GM12801 (cell line): ENCODE data around the gene GFER.

ENCODE experiments used
- CTCF ChIP-seq: IDR thresholded peaks from one replicate; pipeline ENCODE4 v1.5.1; 2011; ENCODE audit warnings: control low read depth; ENCODE audit not compliant: insufficient read length; ENCODE audit errors: extremely low read depth

Gene GFER

DNA sequence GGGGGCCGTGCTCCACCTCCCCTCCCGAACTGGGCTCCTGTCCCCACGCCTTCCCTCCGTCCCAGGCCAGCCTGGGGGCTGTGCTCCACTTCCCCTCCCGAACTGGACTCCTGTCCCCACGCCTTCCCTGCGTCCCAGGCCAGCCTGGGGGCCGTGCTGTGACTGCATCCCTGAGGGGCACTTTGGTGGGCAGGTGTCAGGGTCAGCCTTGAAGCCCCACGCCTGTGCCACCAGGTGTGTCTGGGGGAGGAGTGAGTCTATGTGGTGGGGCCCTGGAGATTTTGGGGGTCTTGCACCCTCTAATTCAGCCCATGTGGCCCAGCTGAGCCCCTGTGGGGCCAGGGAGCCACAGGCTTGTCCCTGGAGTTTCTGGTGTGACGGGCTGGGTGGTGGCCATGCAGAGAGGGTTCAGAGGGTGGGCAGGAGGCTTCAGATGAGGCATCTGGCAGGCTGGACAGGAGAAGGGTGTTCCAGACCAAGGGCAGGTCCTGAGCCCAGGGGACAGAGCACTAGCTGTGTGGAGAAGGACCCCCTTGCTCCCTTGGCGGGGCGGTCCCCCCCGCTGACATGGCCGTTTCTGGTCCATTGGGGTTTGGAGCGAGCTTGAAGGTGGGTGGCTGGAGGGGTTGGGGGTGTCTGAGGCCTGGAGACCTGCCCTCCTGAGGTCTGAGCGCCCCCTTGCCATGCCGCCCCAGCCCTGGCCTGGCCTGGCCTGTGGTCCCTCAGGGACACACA lies 50.9 kb downstream of the GFER start:
- TF ChIP-seq CTCF, result no peak

DNA sequence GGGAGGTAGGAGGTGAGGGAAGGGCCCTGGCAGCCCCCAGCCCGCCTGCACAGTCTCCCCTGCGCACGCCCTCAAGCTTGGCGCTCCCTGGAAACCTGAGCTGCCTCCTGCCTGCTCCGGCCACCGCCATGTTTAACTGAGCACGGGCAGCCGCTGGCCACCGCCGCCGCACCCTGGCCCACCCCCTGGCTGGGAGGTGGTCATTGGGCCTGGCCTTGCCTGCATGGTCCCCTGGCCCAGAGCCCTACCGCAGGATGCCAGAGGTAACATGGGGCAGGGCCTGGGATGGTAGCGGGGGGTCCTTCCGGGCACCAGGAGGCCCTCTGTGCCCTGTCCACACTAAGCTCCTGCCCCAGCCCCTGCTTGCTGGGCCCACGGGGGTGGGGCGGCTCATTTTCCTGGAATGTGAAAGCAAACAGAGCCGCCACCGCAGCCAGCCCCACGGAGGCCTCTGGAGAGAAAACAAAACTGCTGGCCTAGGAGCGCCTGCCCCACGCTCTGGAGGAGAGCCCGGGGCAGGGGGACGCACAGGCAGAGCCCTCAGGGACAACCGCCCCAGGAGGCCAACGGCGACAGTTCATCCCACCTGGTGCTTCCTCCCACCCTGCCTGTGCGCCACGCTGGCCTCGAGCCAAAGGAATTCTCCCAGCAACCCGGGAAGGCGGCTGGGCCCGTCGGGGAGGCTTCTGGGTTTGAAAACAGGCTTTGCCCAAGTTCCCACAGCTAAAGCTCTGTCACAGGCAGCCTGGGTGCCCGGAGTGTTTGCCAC lies 51.6 kb downstream of the GFER start:
- no peak for TF ChIP-seq CTCF

- TF ChIP-seq CTCF, result no peak
Observed at GRCh38 chr16:2036200-2036966, 52.4 kb downstream of the GFER start.

GRCh38 chr16:2037115-2037514 lies 53.1 kb downstream of the GFER start:
- no peak for TF ChIP-seq CTCF
